Gastroesophageal sphincter (tissue), 4 donors: Measurements from ENCODE around the gene PRKCZ. TPM values are rescaled to one million over a fixed set of nuclear protein-coding genes. Genes with fewer than 3 reads are reported as not detected.

Experiments
- ATAC-seq: fragments of 150-250 bp; one replicate; pipeline ENCODE4 v1.9.1; 2016; ENCODE audit warnings: mild to moderate bottlenecking, moderate library complexity
- H3K27ac ChIP-seq, 4 donors: fragments of 200-600 bp; sonication (generic) in 3 of 4; 1 replicate in 3 of 4; 2 replicates in 1 of 4; pipeline ENCODE4 v1.5.1; 2016 to 2019
- H3K27me3 ChIP-seq: fragments of 200-600 bp; sonication (generic); one replicate; pipeline ENCODE4 v1.5.1; 2019
- H3K36me3 ChIP-seq, 2 donors: fragments of 200-600 bp; sonication (generic); one replicate each; pipeline ENCODE4 v1.5.1; 2019; ENCODE audit warnings: control low read depth in 1 of 2
- H3K4me1 ChIP-seq, 3 donors: fragments of 200-600 bp; sonication (generic); 1 replicate in 2 of 3; 2 replicates in 1 of 3; pipeline ENCODE4 v1.5.1; 2016 to 2019; ENCODE audit warnings: control low read depth in 2 of 3
- H3K4me3 ChIP-seq, 2 donors: fragments of 200-600 bp; sonication (generic); one replicate each; pipeline ENCODE4 v1.5.1; 2019; ENCODE audit warnings: mild to moderate bottlenecking in 1 of 2, moderate library complexity in 1 of 2
- H3K9me3 ChIP-seq, 3 donors: fragments of 200-600 bp; sonication (generic); one replicate each; pipeline ENCODE4 v1.5.1; 2017 to 2019; ENCODE audit warnings: control low read depth in 2 of 3
- EP300 ChIP-seq: sonication (generic); formaldehyde crosslinking; IDR thresholded peaks from one replicate; pipeline ENCODE4 v1.6.1; 2017; ENCODE audit warnings: antibody characterized with exemption, mild to moderate bottlenecking
- POLR2A ChIP-seq, 2 donors: fragments of 450-650 bp; IDR thresholded peaks; one replicate each; pipeline ENCODE4 v1.6.1; 2017; ENCODE audit warnings: antibody characterized with exemption in 2 of 2, mild to moderate bottlenecking in 2 of 2, moderate library complexity in 1 of 2
- POLR2AphosphoS5 ChIP-seq: sonication (generic); formaldehyde crosslinking; IDR thresholded peaks from one replicate; pipeline ENCODE4 v1.6.1; 2017; ENCODE audit warnings: antibody characterized with exemption
- WGBS, 2 donors: methylation state at CpG; one replicate each; pipeline ENCODE4 v1.1.5; 2018; ENCODE audit warnings: low coverage in 1 of 2; 5-methylcytosine and 5-hydroxymethylcytosine counted together
- total RNA-seq, 4 donors: library from RNA; depleted of rRNA; stranded (reverse); fragments of >200 nt; gene quantifications; one replicate each; pipeline ENCODE4 v1.1.0, GENCODE V29; 2016
- TF ChIP-seq, protein P1 (sequence below), 4 experiments: fragments of 200-600 bp in 2 of 4; fragments of 450-650 bp in 2 of 4; sonication (generic) in 1 of 4; IDR thresholded peaks; one replicate each; pipeline ENCODE4 v1.5.1; 2017 to 2019; ENCODE audit warnings: antibody characterized with exemption in 4 of 4, mild to moderate bottlenecking in 2 of 4, moderate library complexity in 2 of 4

The PRKCZ gene
- total RNA-seq, 4 donors from 2014 or later, result 2.4 to 3.8 (median 2.9) TPM

GRCh38 chr1:2074396-2074795, 24.2 kb downstream of the PRKCZ start:
- Histone ChIP-seq H3K27ac (no peak overlapping the region), H3K9me3 (peaks cover 0 to 34% (median 0%) of the 10 kb centered on the region in 3 donors), H3K4me1 (no peaks in the 10 kb centered on the region), H3K36me3 (no peaks in the 10 kb centered on the region), H3K27me3 (peaks cover 76% of the 10 kb centered on the region), H3K4me3 (no peak overlapping the region)
- no peak for TF ChIP-seq POLR2A (IDR thresholded peaks at IDR 0.05)
- TF ChIP-seq, protein P1, sequence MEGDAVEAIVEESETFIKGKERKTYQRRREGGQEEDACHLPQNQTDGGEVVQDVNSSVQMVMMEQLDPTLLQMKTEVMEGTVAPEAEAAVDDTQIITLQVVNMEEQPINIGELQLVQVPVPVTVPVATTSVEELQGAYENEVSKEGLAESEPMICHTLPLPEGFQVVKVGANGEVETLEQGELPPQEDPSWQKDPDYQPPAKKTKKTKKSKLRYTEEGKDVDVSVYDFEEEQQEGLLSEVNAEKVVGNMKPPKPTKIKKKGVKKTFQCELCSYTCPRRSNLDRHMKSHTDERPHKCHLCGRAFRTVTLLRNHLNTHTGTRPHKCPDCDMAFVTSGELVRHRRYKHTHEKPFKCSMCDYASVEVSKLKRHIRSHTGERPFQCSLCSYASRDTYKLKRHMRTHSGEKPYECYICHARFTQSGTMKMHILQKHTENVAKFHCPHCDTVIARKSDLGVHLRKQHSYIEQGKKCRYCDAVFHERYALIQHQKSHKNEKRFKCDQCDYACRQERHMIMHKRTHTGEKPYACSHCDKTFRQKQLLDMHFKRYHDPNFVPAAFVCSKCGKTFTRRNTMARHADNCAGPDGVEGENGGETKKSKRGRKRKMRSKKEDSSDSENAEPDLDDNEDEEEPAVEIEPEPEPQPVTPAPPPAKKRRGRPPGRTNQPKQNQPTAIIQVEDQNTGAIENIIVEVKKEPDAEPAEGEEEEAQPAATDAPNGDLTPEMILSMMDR (IDR thresholded peaks at IDR 0.05), result no peak
- TF ChIP-seq EP300, result no peak
- TF ChIP-seq POLR2AphosphoS5, result no peak
- 53% methylated on average over 3 of the region's 19 CpGs; no CpG with 5 or more reads in 1 of the 2 donors for whole genome bisulfite sequencing, 2 donors
- ATAC-seq, result no peak

DNA sequence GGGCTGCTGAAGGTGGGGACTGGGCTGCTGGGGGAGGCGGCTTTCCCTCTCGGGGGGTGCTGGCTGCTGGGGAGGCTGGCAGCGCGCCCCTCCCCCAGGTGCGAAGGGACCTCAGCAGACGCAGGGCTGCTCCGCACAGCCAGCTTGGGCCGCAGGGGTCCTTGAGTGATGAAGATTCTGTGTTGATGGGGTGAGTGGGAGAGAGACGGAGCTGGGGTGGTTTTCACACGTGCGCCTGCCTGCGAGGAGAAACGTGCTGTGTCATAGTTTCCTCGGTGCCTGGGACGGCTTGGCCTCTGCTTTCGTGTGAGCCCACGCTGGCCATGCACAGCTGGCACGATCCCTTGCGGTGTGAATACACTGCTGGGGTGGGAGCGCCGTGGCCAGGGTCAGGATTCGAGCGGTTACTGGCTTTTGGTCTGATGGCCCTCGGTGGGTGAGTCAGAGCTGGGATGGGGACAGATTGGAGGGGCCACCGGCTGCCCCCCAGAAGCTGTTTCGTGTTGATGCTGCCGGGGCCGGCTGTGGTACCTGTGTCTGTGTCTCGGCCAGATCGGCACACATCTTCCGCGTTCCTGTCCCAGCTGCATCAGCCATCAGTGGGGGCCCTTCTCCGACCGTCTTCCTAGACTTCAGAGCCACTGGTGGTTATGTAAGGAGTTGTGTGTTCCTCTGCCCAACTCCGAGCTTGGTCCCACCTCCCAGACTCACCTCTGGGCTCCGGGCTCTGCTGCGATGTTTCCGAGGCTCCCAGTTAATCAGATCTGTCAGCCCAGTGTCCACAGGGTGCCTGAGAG, 24.9 kb downstream of the PRKCZ start:
- H3K36me3 ChIP-seq, result no peaks in the 10 kb centered on the region
- no CpG with 5 or more reads among the region's 38 CpGs for WGBS, 2 donors
- ATAC-seq, result no peak

GRCh38 chr1:2076826-2077225, 26.6 kb downstream of the PRKCZ start:
- Histone ChIP-seq H3K27me3 (peaks cover 63% of the 10 kb centered on the region), H3K9me3 (peaks cover 0 to 49% (median 0%) of the 10 kb centered on the region in 3 donors), H3K36me3 (no peaks in the 10 kb centered on the region), H3K4me3 (no peak overlapping the region), H3K4me1 (no peaks in the 10 kb centered on the region), H3K27ac (no peak overlapping the region)
- TF ChIP-seq POLR2AphosphoS5, result no peak
- TF ChIP-seq, protein P1 (IDR thresholded peaks at IDR 0.05), result no peak
- no peak for TF ChIP-seq EP300
- no peak for TF ChIP-seq POLR2A (IDR thresholded peaks at IDR 0.05)
- ATAC-seq, result no peak
- WGBS, 2 donors, result 80 to 95% methylated on average over 2 to 7 of the region's 21 CpGs

More for the DNA sequence above, 24.9 kb downstream of the PRKCZ start:
- Histone ChIP-seq H3K4me3 (no peak overlapping the region), H3K27me3 (peaks cover 68% of the 10 kb centered on the region), H3K9me3 (peaks cover 0 to 41% (median 0%) of the 10 kb centered on the region in 3 donors), H3K4me1 (no peaks in the 10 kb centered on the region), H3K27ac (no peak overlapping the region)
- TF ChIP-seq POLR2A (IDR thresholded peaks at IDR 0.05), result no peak
- no peak for TF ChIP-seq POLR2AphosphoS5
- no peak for TF ChIP-seq EP300
- TF ChIP-seq, protein P1 (IDR thresholded peaks at IDR 0.05), result no peak

DNA sequence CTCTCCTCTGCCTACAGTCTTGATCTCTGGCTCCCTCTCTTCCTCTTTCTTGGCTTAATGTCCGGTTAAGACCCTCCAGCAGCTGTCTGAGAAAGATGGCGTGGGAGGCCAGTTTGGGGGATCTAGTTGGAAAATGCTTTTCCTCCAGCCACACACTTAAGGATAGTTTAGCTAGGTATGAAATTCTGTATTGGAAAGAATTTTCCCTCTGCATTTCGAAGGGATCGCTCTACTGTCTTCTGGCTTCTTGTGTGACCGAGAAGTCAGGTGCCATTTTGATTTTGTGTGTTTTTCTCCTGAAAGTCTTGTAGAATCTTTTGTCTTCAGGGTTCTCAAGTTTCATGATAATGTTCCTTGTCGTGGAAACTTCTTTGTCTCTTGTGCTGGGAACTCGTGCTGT, 28.0 kb downstream of the PRKCZ start:
- 93% methylated on average over 6 to 7 of the region's 7 CpGs for WGBS, 2 donors
- Histone ChIP-seq H3K27me3 (peaks cover 63% of the 10 kb centered on the region), H3K4me1 (no peaks in the 10 kb centered on the region), H3K4me3 (no peak overlapping the region), H3K36me3 (no peaks in the 10 kb centered on the region), H3K9me3 (peaks cover 0 to 49% (median 0%) of the 10 kb centered on the region in 3 donors), H3K27ac (no peak overlapping the region)
- no peak for ATAC-seq
- TF ChIP-seq POLR2A (IDR thresholded peaks at IDR 0.05) (no peak), EP300 (no peak), POLR2AphosphoS5 (no peak)
- TF ChIP-seq, protein P1 (IDR thresholded peaks at IDR 0.05), result no peak
